T-cell (primary cell): ENCODE results near the gene COMMD2. TPM values are rescaled to one million over a fixed set of nuclear protein-coding genes. Genes with fewer than 3 reads are reported as not detected.

Experiments
- ATAC-seq, 4 experiments: fragments of 200-7000 bp in 3 of 4; fragments of 150-1000 bp in 1 of 4; cut with Tn5 transposase; replicated peaks in 1 of 4; 1 replicate in 3 of 4; 2 replicates in 1 of 4; pipeline ENCODE4 v1.10.0; 2021; ENCODE audit warnings: moderate library complexity in 3 of 4, mild to moderate bottlenecking in 2 of 4, moderate number of reproducible peaks in 1 of 4
- CTCF ChIA-PET, 2 donors: fragments of 300-600 bp; sonication (Branson Sonifier 250); formaldehyde crosslinking; loops; one replicate each; lab custom pipeline; 2022; ENCODE audit warnings: antibody characterized with exemption in 2 of 2; lab: Charles Lee
- POLR2A ChIA-PET, 2 donors: fragments of 300-600 bp; sonication (Branson Sonifier 250); formaldehyde crosslinking; loops; one replicate each; lab custom pipeline; 2022; ENCODE audit warnings: antibody characterized with exemption in 2 of 2; lab: Charles Lee
- DNase-seq, 35 experiments: peaks; one replicate each; pipeline versions ENCODE4 v3.0.0 to v3.0.0-alpha.2; 2013 to 2023
- H3K27ac ChIP-seq: one replicate; pipeline ENCODE4 v1.5.1; 2013; ENCODE audit warnings: low read length
- H3K27me3 ChIP-seq, 2 experiments: replicated peaks in 1 of 2; 1 replicate in 1 of 2; 2 replicates in 1 of 2; pipeline versions ENCODE4 v1.6.1 to v1.7.0; 2013; ENCODE audit warnings: low read length in 1 of 2, mixed read lengths in 1 of 2; ENCODE audit not compliant: control insufficient read depth in 2 of 2, insufficient read depth in 2 of 2; ENCODE audit errors: extremely low read depth in 1 of 2
- H3K36me3 ChIP-seq, 2 donors: 1 replicate in 1 of 2; 2 replicates in 1 of 2; pipeline versions ENCODE4 v1.6.1 to v1.7.0; 2013; ENCODE audit warnings: low read length in 1 of 2; ENCODE audit not compliant: control insufficient read depth in 2 of 2, insufficient read depth in 1 of 2; ENCODE audit errors: extremely low read depth in 1 of 2
- H3K4me1 ChIP-seq, 2 experiments: 1 replicate in 1 of 2; 2 replicates in 1 of 2; pipeline versions ENCODE4 v1.6.1 to v1.7.0; 2013; ENCODE audit warnings: low read length in 2 of 2, mixed read lengths in 1 of 2; ENCODE audit not compliant: insufficient read depth in 2 of 2, control insufficient read depth in 1 of 2; ENCODE audit errors: extremely low read depth in 1 of 2
- H3K4me3 ChIP-seq, 2 donors: 1 replicate in 1 of 2; 2 replicates in 1 of 2; pipeline versions ENCODE4 v1.5.1 to v1.7.0; 2013; ENCODE audit warnings: mild to moderate bottlenecking in 2 of 2, low read length in 1 of 2, moderate library complexity in 1 of 2; ENCODE audit not compliant: control insufficient read depth in 1 of 2; ENCODE audit errors: extremely low read depth in 1 of 2
- H3K9me3 ChIP-seq: 2 replicates; pipeline ENCODE4 v1.7.0; 2013
- H3K27ac Mint-ChIP-seq, 2 donors: one replicate each; pipeline ENCODE4 v1.8.0; 2020 to 2021; ENCODE audit warnings: mild to moderate bottlenecking in 2 of 2, mixed read lengths in 2 of 2
- H3K27me3 Mint-ChIP-seq, 2 donors: one replicate each; pipeline ENCODE4 v1.8.0; 2021 to 2022; ENCODE audit warnings: mixed read lengths in 2 of 2
- H3K36me3 Mint-ChIP-seq: one replicate; pipeline ENCODE4 v1.8.0; 2021; ENCODE audit warnings: mixed read lengths
- H3K4me1 Mint-ChIP-seq, 3 donors: one replicate each; pipeline ENCODE4 v1.8.0; 2020 to 2022; ENCODE audit warnings: mixed read lengths in 3 of 3, mild to moderate bottlenecking in 1 of 3
- H3K4me3 Mint-ChIP-seq, 3 donors: one replicate each; pipeline ENCODE4 v1.8.0; 2020 to 2022; ENCODE audit warnings: mild to moderate bottlenecking in 3 of 3, mixed read lengths in 3 of 3, moderate library complexity in 3 of 3
- H3K9me3 Mint-ChIP-seq, 3 donors: one replicate each; pipeline ENCODE4 v1.8.0; 2020 to 2022; ENCODE audit warnings: mixed read lengths in 3 of 3
- WGBS: methylation state at CpG from one replicate; pipeline ENCODE4 v1.1.5; 2013; ENCODE audit warnings: missing lambda C conversion rate; ENCODE audit not compliant: insufficient coverage; 5-methylcytosine and 5-hydroxymethylcytosine counted together
- total RNA-seq, 35 experiments: library from RNA in 6 of 35; stranded (reverse) in 6 of 35; fragments of 120-200 nt in 1 of 35; gene quantifications; one replicate each; pipeline versions ENCODE4 v1.2.1 to v1.2.4 and lab custom pipeline; 2013 to 2026

COMMD2 gene
- total RNA-seq, 5 donors from 2014 or later (not counting 1 experiment from before 2014, with no cell fraction given): 29.5 to 36.1 (median 33.7) TPM

DNA sequence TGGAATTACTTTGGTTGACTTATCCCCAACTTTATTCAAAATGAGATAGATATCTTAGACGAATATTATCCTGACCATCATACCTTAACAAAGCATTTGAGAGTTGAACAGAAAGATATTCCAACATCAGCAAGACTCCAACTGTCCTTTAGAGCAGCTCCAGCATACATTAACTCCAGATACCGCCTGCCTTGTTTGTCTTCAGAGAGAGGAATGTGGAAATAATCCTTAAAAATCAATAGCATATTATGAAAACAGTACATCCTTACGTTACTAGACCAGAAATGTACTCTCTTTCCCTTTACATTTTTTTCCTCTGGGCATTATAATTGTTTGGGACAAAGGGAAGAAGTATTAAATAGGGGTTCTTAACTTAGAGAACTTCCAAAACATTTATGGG, 38.4 kb upstream of the COMMD2 start:
- POLR2A ChIA-PET: no interaction called here
- no CpG with 5 or more reads among the region's 3 CpGs for WGBS
- no peaks in the 10 kb centered on the region for H3K4me1 Mint-ChIP-seq
- CTCF ChIA-PET: no interaction called here
- no peak overlapping the region for H3K27ac ChIP-seq
- no peaks in the 10 kb centered on the region for H3K4me1 ChIP-seq
- H3K27ac Mint-ChIP-seq: no peak overlapping the region
- peaks cover 0 to 5% of the 10 kb centered on the region in 2 experiments for H3K27me3 ChIP-seq
- H3K4me3 Mint-ChIP-seq: no peak overlapping the region
- peaks cover 31 to 34% of the 10 kb centered on the region in 2 donors for H3K27me3 Mint-ChIP-seq
- H3K36me3 ChIP-seq: no peaks in the 10 kb centered on the region
- no peaks in the 10 kb centered on the region for H3K36me3 Mint-ChIP-seq
- no peak for ATAC-seq
- H3K9me3 Mint-ChIP-seq: peaks cover 0 to under 1% (median 0%) of the 10 kb centered on the region in 3 donors
- H3K9me3 ChIP-seq: no peaks in the 10 kb centered on the region
- no peak overlapping the region for H3K4me3 ChIP-seq
- DNase-seq: no peak

GRCh38 chr3:149790268-149790667, 38.0 kb upstream of the COMMD2 start:
- ChIA-PET CTCF (no interaction called here), POLR2A (no interaction called here)
- ATAC-seq (no peak), DNase-seq (no peak)
- Mint-ChIP-seq H3K4me1 (no peaks in the 10 kb centered on the region), H3K27ac (peak overlapping the region in 1 of 2 donors; percentile 37), H3K36me3 (no peaks in the 10 kb centered on the region), H3K27me3 (peaks cover 31 to 38% of the 10 kb centered on the region in 2 donors), H3K9me3 (peaks cover 0 to 5% (median 0%) of the 10 kb centered on the region in 3 donors), H3K4me3 (no peak overlapping the region)
- H3K9me3 ChIP-seq: no peaks in the 10 kb centered on the region
- peaks cover 0 to 5% of the 10 kb centered on the region in 2 experiments for H3K27me3 ChIP-seq
- WGBS: no CpG with 5 or more reads among the region's 2 CpGs
- H3K4me1 ChIP-seq: no peaks in the 10 kb centered on the region
- no peak overlapping the region for H3K4me3 ChIP-seq
- no peaks in the 10 kb centered on the region for H3K36me3 ChIP-seq
- H3K27ac ChIP-seq: no peak overlapping the region

- no peaks in the 10 kb centered on the region for H3K4me1 ChIP-seq
- H3K9me3 ChIP-seq: no peaks in the 10 kb centered on the region
- H3K36me3 ChIP-seq: no peaks in the 10 kb centered on the region
- H3K27ac Mint-ChIP-seq: no peak overlapping the region
- ChIA-PET CTCF (no interaction called here), POLR2A (no interaction called here)
- no peak overlapping the region for H3K4me3 Mint-ChIP-seq
- DNase-seq (no peak), ATAC-seq (no peak)
- peaks cover 0 to 6% of the 10 kb centered on the region in 2 experiments for H3K27me3 ChIP-seq
- 80% methylated on average over 2 of the region's 5 CpGs for WGBS
- H3K9me3 Mint-ChIP-seq: peaks cover 0 to 5% (median 0%) of the 10 kb centered on the region in 3 donors
- peaks cover 17 to 28% of the 10 kb centered on the region in 2 donors for H3K27me3 Mint-ChIP-seq
- no peak overlapping the region for H3K4me3 ChIP-seq
- no peak overlapping the region for H3K27ac ChIP-seq
- H3K4me1 Mint-ChIP-seq: peaks cover 0 to 8% (median 0%) of the 10 kb centered on the region in 3 donors
- H3K36me3 Mint-ChIP-seq: no peaks in the 10 kb centered on the region
These were observed 31.9 kb upstream of the COMMD2 start for GRCh38 chr3:149784064-149784704.

GRCh38 chr3:149783576-149783975, 31.3 kb upstream of the COMMD2 start:
- H3K27ac Mint-ChIP-seq: no peak overlapping the region
- Histone ChIP-seq H3K36me3 (no peaks in the 10 kb centered on the region), H3K9me3 (no peaks in the 10 kb centered on the region), H3K27ac (no peak overlapping the region), H3K4me1 (no peaks in the 10 kb centered on the region), H3K27me3 (peaks cover 0 to 3% of the 10 kb centered on the region in 2 experiments), H3K4me3 (no peak overlapping the region)
- DNase-seq (no peak), ATAC-seq (no peak)
- peaks cover 16 to 26% of the 10 kb centered on the region in 2 donors for H3K27me3 Mint-ChIP-seq
- H3K9me3 Mint-ChIP-seq: peaks cover 0 to 5% (median 0%) of the 10 kb centered on the region in 3 donors
- H3K4me1 Mint-ChIP-seq: peaks cover 0 to 8% (median 0%) of the 10 kb centered on the region in 3 donors
- ChIA-PET CTCF (no interaction called here), POLR2A (no interaction called here)
- no peaks in the 10 kb centered on the region for H3K36me3 Mint-ChIP-seq
- H3K4me3 Mint-ChIP-seq: no peak overlapping the region

- Histone ChIP-seq H3K27ac (no peak overlapping the region), H3K4me3 (no peak overlapping the region), H3K27me3 (peaks cover 0 to 3% of the 10 kb centered on the region in 2 experiments), H3K36me3 (no peaks in the 10 kb centered on the region), H3K4me1 (no peaks in the 10 kb centered on the region), H3K9me3 (no peaks in the 10 kb centered on the region)
- ChIA-PET POLR2A (no interaction called here), CTCF (interaction anchor here (1.0 to 1.2 kb wide), 2 partner anchors 11 to 26 kb away, joined by 5 to 6 read pairs; no protein-coding TSS in a partner anchor)
- H3K27me3 Mint-ChIP-seq: peaks cover 11 to 21% of the 10 kb centered on the region in 2 donors
- H3K4me3 Mint-ChIP-seq: no peak overlapping the region
- ATAC-seq (no peak), DNase-seq (no peak)
- no peaks in the 10 kb centered on the region for H3K36me3 Mint-ChIP-seq
- peaks cover 0 to 5% (median 0%) of the 10 kb centered on the region in 3 donors for H3K9me3 Mint-ChIP-seq
- WGBS: no CpG with 5 or more reads among the region's 3 CpGs
- peak overlapping the region in 1 of 2 donors; percentile 40 for H3K27ac Mint-ChIP-seq
- H3K4me1 Mint-ChIP-seq: peaks cover 0 to 8% (median 0%) of the 10 kb centered on the region in 3 donors
These were observed 29.5 kb upstream of the COMMD2 start for GRCh38 chr3:149781741-149782140.

DNA sequence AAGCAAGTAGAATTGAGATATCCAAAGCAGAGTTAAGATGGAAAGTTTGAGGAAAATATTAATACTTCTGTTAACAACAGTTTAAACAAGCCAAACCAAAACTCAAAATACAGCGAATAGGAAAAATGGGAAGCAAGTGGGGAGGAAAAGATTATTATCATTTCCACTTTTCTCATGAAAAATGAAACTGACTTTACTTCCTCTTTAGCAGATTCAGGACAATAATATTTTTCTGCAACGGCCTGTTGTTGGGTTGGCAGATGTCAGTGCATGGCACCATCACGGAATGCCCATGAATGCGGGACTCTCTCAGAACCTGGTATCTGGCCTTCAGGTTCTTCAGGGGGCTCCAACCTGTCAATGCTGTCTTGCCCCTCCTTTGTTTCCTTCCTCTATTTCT, 28.9 kb upstream of the COMMD2 start:
- H3K4me3 ChIP-seq: no peak overlapping the region
- H3K4me3 Mint-ChIP-seq: no peak overlapping the region
- no peaks in the 10 kb centered on the region for H3K36me3 ChIP-seq
- H3K27ac ChIP-seq: no peak overlapping the region
- no peaks in the 10 kb centered on the region for H3K4me1 ChIP-seq
- H3K27ac Mint-ChIP-seq: peak overlapping the region in 1 of 2 donors; percentile 58
- ATAC-seq (no peak), DNase-seq (no peak)
- H3K36me3 Mint-ChIP-seq: no peaks in the 10 kb centered on the region
- 86% methylated on average over 2 of the region's 4 CpGs for WGBS
- H3K4me1 Mint-ChIP-seq: peaks cover 0 to 8% (median 0%) of the 10 kb centered on the region in 3 donors
- peaks cover 0 to 5% (median 0%) of the 10 kb centered on the region in 3 donors for H3K9me3 Mint-ChIP-seq
- ChIA-PET CTCF (interaction anchor here in 1 of 2 donors (1.2 kb wide), 1 partner anchor 10 kb away, joined by 5 read pairs; no protein-coding TSS in a partner anchor), POLR2A (no interaction called here)
- no peaks in the 10 kb centered on the region for H3K9me3 ChIP-seq
- H3K27me3 Mint-ChIP-seq: peaks cover 8 to 16% of the 10 kb centered on the region in 2 donors
- peaks cover 0 to 3% of the 10 kb centered on the region in 2 experiments for H3K27me3 ChIP-seq
